Adrenal gland (tissue), 19 donors: ENCODE measurements around the gene ARSD. TPM values are rescaled to one million over a fixed set of nuclear protein-coding genes. Genes with fewer than 3 reads are reported as not detected.
A peak's percentile ranks its signal among the peaks of the same experiment; 100 is the strongest.
"Not testable (repeated sequence)": the region's sequence is repeated elsewhere in the genome, so short reads cannot be mapped to it uniquely, and the experiment has no call there.

Experiments used
- DNase-seq, 7 donors: peaks; one replicate each; pipeline ENCODE4 v3.0.0-alpha.2; 2019 to 2020
- H3K27ac ChIP-seq, 5 donors: fragments of 200-600 bp; sonication (generic) in 4 of 5; 1 replicate in 3 of 5; 2 replicates in 2 of 5; pipeline versions ENCODE4 v1.5.1 to v1.8.0; 2016 to 2020; ENCODE audit warnings: mild to moderate bottlenecking in 1 of 5
- H3K27me3 ChIP-seq: fragments of 200-600 bp; 2 replicates; pipeline ENCODE4 v1.8.0; 2021
- H3K36me3 ChIP-seq, 2 donors: fragments of 200-600 bp; replicated peaks in 1 of 2; 1 replicate in 1 of 2; 2 replicates in 1 of 2; pipeline versions ENCODE4 v1.5.1 to v1.8.0; 2018 to 2022
- H3K4me1 ChIP-seq, 2 donors: fragments of 200-600 bp; replicated peaks in 1 of 2; 1 replicate in 1 of 2; 2 replicates in 1 of 2; pipeline versions ENCODE4 v1.5.1 to v1.8.0; 2018 to 2021
- H3K4me3 ChIP-seq, 4 donors: fragments of 200-600 bp; sonication (generic) in 3 of 4; one replicate each; pipeline ENCODE4 v1.5.1; 2016 to 2018
- H3K9me3 ChIP-seq, 3 donors: fragments of 200-600 bp; sonication (generic) in 1 of 3; replicated peaks in 1 of 3; 1 replicate in 2 of 3; 2 replicates in 1 of 3; pipeline versions ENCODE4 v1.5.1 to v1.8.0; 2016 to 2021
- CTCF ChIP-seq, 6 experiments: fragments of 450-650 bp in 4 of 6; fragments of 200-600 bp in 2 of 6; sonication (generic) in 1 of 6; IDR thresholded peaks; 1 replicate in 5 of 6; 2 replicates in 1 of 6; pipeline versions ENCODE4 v1.5.1 to v1.8.0; 2016 to 2021; ENCODE audit warnings: antibody characterized with exemption in 6 of 6, mild to moderate bottlenecking in 2 of 6, moderate library complexity in 1 of 6
- POLR2A ChIP-seq, 2 donors: fragments of 450-650 bp; IDR thresholded peaks; one replicate each; pipeline ENCODE4 v1.6.1; 2017; ENCODE audit warnings: antibody characterized with exemption in 2 of 2, mild to moderate bottlenecking in 2 of 2, moderate library complexity in 1 of 2
- WGBS, 4 donors: extraction: QIAGEN DNeasy Blood & Tissue Kit in 2 of 4; methylation state at CpG; one replicate each; pipeline versions ENCODE4 v1.1.5 to v1.1.7; 2013 to 2017; 5-methylcytosine and 5-hydroxymethylcytosine counted together
- intact Hi-C, 2 donors: fragments of 100-400 bp; cut with DNase I; formaldehyde crosslinking; loops; one replicate each; pipeline versions ENCODE4 v1.14.1 to v1.15.0; 2022 to 2023
- long read RNA-seq, 10 donors: library from polyadenylated mRNA in 3 of 10; unstranded in 2 of 10; stranded (forward) in 1 of 10; transcript quantifications; one replicate each; pipeline ENCODE4 v2.0.0 and lab custom pipeline, GENCODE V29; 2021 to 2026
- polyA plus RNA-seq, 3 donors: library from polyadenylated mRNA; stranded (reverse); fragments of 200-250 nt in 2 of 3; fragments of 350-450 nt in 1 of 3; fragmentation: Illumina TruSeq in 1 of 3; extraction: RNeasy Lipid Tissue Mini Kit (QIAGEN cat#74804) in 1 of 3; gene quantifications; one replicate each; pipeline ENCODE4 v1.2.3, GENCODE V29; 2013 to 2014
- total RNA-seq, 9 donors: library from RNA; depleted of rRNA in 4 of 9; stranded (reverse); fragments of >200 nt in 4 of 9; fragments of 120-200 nt in 1 of 9; fragmentation: NEBNext Ultra II Directional in 1 of 9; extraction: Animal tissue kit (Norgen Biotek cat#: 25700) in 1 of 9; gene quantifications; one replicate each; pipeline versions ENCODE4 v1.1.0 to v1.2.4, GENCODE V29; 2013 to 2023
- donor health status: healthy with polysubstance abuse.
- donor health status: Bipolar disorder and iron deficiency.
- donor health status: DM: yes; HTN: yes; CAD: no.
- donor health status: DM: no; HTN: no; CAD: no.
- donor health status: DM: no; HTN: no; CAD: no.
- donor health status: DM: yes; HTN: yes; CAD: no.

The ARSD gene
- 10 to 100 TPM; 10.4 to 24.9 (median 19.7) TPM for total RNA-seq
- 10 to 100 TPM in 2 of 3 donors, 1 to 10 TPM in 1; 9.9 to 13.5 (median 11.5) TPM for polyA plus RNA-seq
- long read RNA-seq, donor 1, partial matches to known transcripts = 0 of 4 reads
- long read RNA-seq, donor 1, other reads (novel, unspliced or antisense) = 0 of 4 reads
- long read RNA-seq, donor 2, full-length matches to known transcripts = 2 of 2 reads
- long read RNA-seq, donor 2, partial matches to known transcripts = 0 of 2 reads
- long read RNA-seq, donor 2, other reads (novel, unspliced or antisense) = 0 of 2 reads
- long read RNA-seq, donor 3, partial matches to known transcripts = 0 of 1 reads
- long read RNA-seq, donor 3, other reads (novel, unspliced or antisense) = 0 of 1 reads
- long read RNA-seq, donor 4, full-length matches to known transcripts = 2 of 6 reads
- long read RNA-seq, donor 4, partial matches to known transcripts = 0 of 6 reads
- long read RNA-seq, donor 4, other reads (novel, unspliced or antisense) = 4 of 6 reads
- long read RNA-seq, donor 5, full-length matches to known transcripts = 19 of 32 reads
- long read RNA-seq, donor 5, partial matches to known transcripts = 0 of 32 reads
- long read RNA-seq, donor 5, other reads (novel, unspliced or antisense) = 13 of 32 reads
- long read RNA-seq, donor 6, partial matches to known transcripts = 1 of 5 reads
- long read RNA-seq, donor 6, other reads (novel, unspliced or antisense) = 3 of 5 reads
- long read RNA-seq, donor 7, full-length matches to known transcripts = 1 of 1 reads
- long read RNA-seq, donor 7, partial matches to known transcripts = 0 of 1 reads
- long read RNA-seq, donor 7, other reads (novel, unspliced or antisense) = 0 of 1 reads
- long read RNA-seq, donor 8, full-length matches to known transcripts = 1 of 1 reads
- long read RNA-seq, donor 8, partial matches to known transcripts = 0 of 1 reads
- long read RNA-seq, donor 8, other reads (novel, unspliced or antisense) = 0 of 1 reads
- long read RNA-seq, donor 9, full-length matches to known transcripts = 4 of 4 reads
- long read RNA-seq, donor 9, partial matches to known transcripts = 0 of 4 reads
- long read RNA-seq, donor 9, other reads (novel, unspliced or antisense) = 0 of 4 reads
- long read RNA-seq, donor 10, partial matches to known transcripts = 0 of 1 reads
- long read RNA-seq, donor 10, other reads (novel, unspliced or antisense) = 0 of 1 reads

- 0 to 1% (median 1%) methylated on average over 14 to 78 of the region's 84 CpGs for WGBS, 4 donors
- no peaks in the 10 kb centered on the region for H3K27me3 ChIP-seq
- peak; percentile 75 to 89 (median 86) for DNase-seq
- H3K4me1 ChIP-seq = no peaks in the 10 kb centered on the region
- H3K27ac ChIP-seq = peak within 1 kb of the TSS in 4 of 5 donors; percentile 75 to 96 (median 87)
- H3K4me3 ChIP-seq = peak within 1 kb of the TSS in 2 of 4 donors; percentile 57 to 88
- no peaks in the 10 kb centered on the region for H3K9me3 ChIP-seq
- H3K36me3 ChIP-seq = no peaks in the 10 kb centered on the region
- peak; percentile 83 to 90 for TF ChIP-seq POLR2A (IDR thresholded peaks at IDR 0.05)
- no peak for TF ChIP-seq CTCF (IDR thresholded peaks at IDR 0.05)
- intact Hi-C loops = no loop called here
Observed at GRCh38 chrX:2928583-2929434, at the start of gene ARSD. TSS of gene ARSD (minus strand) at chrX:2929339. CDS start at chrX:2929275, 64 bp downstream.

GRCh38 chrX:2978639-2979038 is 49.5 kb upstream of the ARSD start:
- H3K4me1 ChIP-seq, DNase-seq, intact Hi-C loops, H3K9me3 ChIP-seq, H3K4me3 ChIP-seq, H3K27me3 ChIP-seq, H3K27ac ChIP-seq, H3K36me3 ChIP-seq: not testable (repeated sequence)
- WGBS, 4 donors = 84 to 86% (median 85%) methylated on average over 3 to 4 of the region's 4 CpGs

GRCh38 chrX:2974961-2975360 is 45.8 kb upstream of the ARSD start:
- Histone ChIP-seq H3K4me1 (no peaks in the 10 kb centered on the region), H3K4me3 (no peak overlapping the region), H3K36me3 (no peaks in the 10 kb centered on the region), H3K27me3 (no peaks in the 10 kb centered on the region), H3K9me3 (no peaks in the 10 kb centered on the region), H3K27ac (no peak overlapping the region)
- DNase-seq = no peak
- TF ChIP-seq CTCF (IDR thresholded peaks at IDR 0.05) (no peak), POLR2A (IDR thresholded peaks at IDR 0.05) (no peak)
- intact Hi-C loops = no loop called here
- 67 to 76% (median 74%) methylated on average over 1 of the region's 1 CpG for WGBS, 4 donors

- WGBS, 4 donors = 82 to 87% (median 86%) methylated on average over 3 to 6 of the region's 6 CpGs
- Histone ChIP-seq H3K4me1 (no peaks in the 10 kb centered on the region), H3K4me3 (no peak overlapping the region), H3K27ac (no peak overlapping the region), H3K9me3 (no peaks in the 10 kb centered on the region), H3K27me3 (no peaks in the 10 kb centered on the region), H3K36me3 (no peaks in the 10 kb centered on the region)
- DNase-seq = no peak
- TF ChIP-seq CTCF (IDR thresholded peaks at IDR 0.05) (no peak), POLR2A (IDR thresholded peaks at IDR 0.05) (no peak)
- intact Hi-C loops = no loop called here
Observed at GRCh38 chrX:2972391-2972790, 43.3 kb upstream of the ARSD start.
